HL-60/S4 (cell line): ENCODE measurements around the gene SMIM36.
"Not testable (repeated sequence)": the region's sequence is repeated elsewhere in the genome, so short reads cannot be mapped to it uniquely, and the experiment has no call there.

Experiments
- in situ Hi-C: fragments of 300-500 bp; cut with MboI; formaldehyde crosslinking; loops from 2 replicates; pipeline ENCODE4 v1.14.3; 2022; ENCODE audit warnings: low sequenced_read_pairs

Gene SMIM36

GRCh38 chr17:55436224-55437158 is 74.8 kb downstream of the SMIM36 start:
- in situ Hi-C loops = no loop called here

GRCh38 chr17:55435408-55435807 is 75.8 kb downstream of the SMIM36 start:
- in situ Hi-C loops = no loop called here

- in situ Hi-C loops = no loop called here
These were observed 76.5 kb downstream of the SMIM36 start for GRCh38 chr17:55434721-55435120.

GRCh38 chr17:55433629-55434422 is 77.4 kb downstream of the SMIM36 start:
- in situ Hi-C loops = no loop called here

GRCh38 chr17:55433029-55433628 is 78.1 kb downstream of the SMIM36 start:
- in situ Hi-C loops = no loop called here

- in situ Hi-C loops = no loop called here
These were observed 78.8 kb downstream of the SMIM36 start for GRCh38 chr17:55432358-55433028.

- in situ Hi-C loops = not testable (repeated sequence)
These were observed 79.3 kb downstream of the SMIM36 start for GRCh38 chr17:55431914-55432313.

GRCh38 chr17:55430541-55431288 is 80.5 kb downstream of the SMIM36 start:
- in situ Hi-C loops = no loop called here

GRCh38 chr17:55427587-55427882 is 83.7 kb downstream of the SMIM36 start:
- in situ Hi-C loops = no loop called here

GRCh38 chr17:55426851-55427586 is 84.2 kb downstream of the SMIM36 start:
- in situ Hi-C loops = no loop called here

- in situ Hi-C loops = no loop called here
These were observed 86.2 kb downstream of the SMIM36 start for GRCh38 chr17:55424893-55425540.

GRCh38 chr17:55423535-55423934 is 87.7 kb downstream of the SMIM36 start:
- in situ Hi-C loops = no loop called here

GRCh38 chr17:55422828-55423164 is 88.5 kb downstream of the SMIM36 start:
- in situ Hi-C loops = not testable (repeated sequence)

- in situ Hi-C loops = no loop called here
These were observed 89.9 kb downstream of the SMIM36 start, which contains the start of gene MMD for GRCh38 chr17:55421179-55421934. MMD (minus strand) TSS chr17:55421835; CDS start chr17:55421695, 140 bp downstream.

- in situ Hi-C loops = no loop called here
These were observed 90.5 kb downstream of the SMIM36 start for GRCh38 chr17:55420776-55421178.

GRCh38 chr17:55420067-55420775 is 91.0 kb downstream of the SMIM36 start:
- in situ Hi-C loops = no loop called here

GRCh38 chr17:55418369-55419268 is 92.6 kb downstream of the SMIM36 start:
- in situ Hi-C loops = no loop called here
